HG03196 (cell line): ENCODE data around the gene CAGE1.
"Not testable (repeated sequence)": the region's sequence is repeated elsewhere in the genome, so short reads cannot be mapped to it uniquely, and the experiment has no call there.

Source experiments
- ATAC-seq: cut with Tn5 transposase; IDR thresholded peaks from one replicate; pipeline ENCODE4 v1.9.1; 2021; ENCODE audit not compliant: unreplicated experiment

Gene CAGE1

DNA sequence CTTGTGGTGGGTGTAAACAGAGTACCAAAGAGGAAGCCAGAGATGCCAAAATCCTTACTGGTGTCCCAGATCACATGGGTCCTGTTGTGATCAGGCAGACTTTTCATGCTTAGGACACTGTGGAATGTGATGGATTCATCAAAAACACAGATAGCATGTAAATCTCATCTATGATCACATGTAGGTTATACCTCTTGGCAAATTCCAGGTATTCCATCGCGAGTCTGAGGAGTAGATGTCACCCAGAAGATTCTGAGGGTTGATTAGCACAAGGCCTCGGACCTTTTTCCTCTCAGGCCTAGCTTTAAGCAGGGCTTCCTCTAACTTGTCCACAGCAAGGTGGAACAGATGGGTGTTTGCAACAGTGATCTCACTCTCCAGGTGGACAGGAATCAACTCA lies 48.3 kb downstream of the CAGE1 start:
- no peak for ATAC-seq

DNA sequence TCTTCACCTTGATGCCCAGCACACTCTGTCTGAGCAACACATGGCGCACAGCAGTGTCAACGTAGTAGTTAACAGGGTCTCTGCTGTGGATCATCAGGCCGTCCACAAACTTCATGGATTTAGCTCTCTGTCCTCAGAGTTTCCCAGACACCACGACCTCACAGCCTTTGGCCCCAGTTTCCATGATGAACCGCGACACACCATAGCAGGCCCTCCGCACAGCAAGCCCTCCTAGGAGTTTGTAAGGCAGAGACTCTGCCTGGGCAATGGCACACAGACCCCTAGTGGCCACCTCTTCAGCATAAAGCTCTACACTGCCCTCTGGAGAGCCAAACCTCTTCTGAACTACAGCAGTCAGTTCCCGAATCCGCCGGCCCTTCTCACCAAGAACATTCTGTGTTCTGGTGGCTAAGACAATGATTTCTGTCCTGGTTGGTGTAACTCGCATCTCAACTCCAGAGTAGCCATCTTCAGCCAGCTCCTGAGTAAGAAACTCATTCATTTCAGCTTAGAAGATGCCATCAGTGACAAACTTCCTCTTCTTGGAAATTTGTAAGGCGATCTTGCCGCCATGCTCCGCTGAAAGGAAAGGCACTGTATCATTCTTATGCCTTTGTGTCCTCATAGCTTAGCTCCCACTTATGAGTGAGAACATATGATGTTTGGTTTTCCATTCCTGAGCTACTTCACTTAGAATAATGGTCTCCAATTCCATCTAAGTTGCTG lies 50.4 kb downstream of the CAGE1 start:
- ATAC-seq: not testable (repeated sequence)

DNA sequence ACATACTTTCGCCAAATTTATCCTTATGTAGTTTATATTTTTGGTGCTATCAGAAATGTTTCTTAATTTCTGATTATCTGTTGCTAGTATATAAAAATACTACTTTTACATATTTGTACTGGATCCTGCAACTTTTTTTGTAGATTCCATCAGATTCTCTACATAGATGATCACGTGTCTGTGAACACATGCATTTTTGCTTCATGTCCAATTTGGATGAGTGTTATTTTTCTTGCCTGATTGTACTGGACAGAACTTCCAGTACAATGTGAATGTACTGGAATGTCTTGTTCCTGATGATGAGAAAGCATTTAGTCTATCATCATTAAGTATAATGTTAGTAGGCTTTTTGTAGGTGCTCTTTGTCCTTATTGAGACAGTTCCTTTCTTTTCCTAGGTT lies 51.5 kb downstream of the CAGE1 start:
- ATAC-seq: no peak

DNA sequence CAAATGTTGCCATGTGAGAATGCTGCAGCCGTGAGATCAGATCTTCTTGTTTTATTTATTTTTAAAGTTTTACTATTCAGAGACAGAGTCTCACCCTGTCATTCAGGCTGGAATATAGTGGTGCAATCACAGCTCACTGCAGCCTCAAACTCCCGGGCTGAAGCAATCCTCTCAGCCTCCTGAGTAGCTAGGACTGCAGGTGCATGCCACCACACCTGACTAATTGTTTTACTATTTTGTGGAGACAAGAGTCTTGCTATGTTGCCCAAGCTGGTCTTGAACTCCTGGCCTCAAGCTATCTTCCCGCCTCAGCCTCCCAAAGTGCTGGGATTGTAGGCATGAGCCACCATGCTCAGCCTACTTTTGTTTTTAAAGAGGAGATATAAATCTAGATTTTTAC lies 54.0 kb downstream of the CAGE1 start:
- ATAC-seq: no peak

DNA sequence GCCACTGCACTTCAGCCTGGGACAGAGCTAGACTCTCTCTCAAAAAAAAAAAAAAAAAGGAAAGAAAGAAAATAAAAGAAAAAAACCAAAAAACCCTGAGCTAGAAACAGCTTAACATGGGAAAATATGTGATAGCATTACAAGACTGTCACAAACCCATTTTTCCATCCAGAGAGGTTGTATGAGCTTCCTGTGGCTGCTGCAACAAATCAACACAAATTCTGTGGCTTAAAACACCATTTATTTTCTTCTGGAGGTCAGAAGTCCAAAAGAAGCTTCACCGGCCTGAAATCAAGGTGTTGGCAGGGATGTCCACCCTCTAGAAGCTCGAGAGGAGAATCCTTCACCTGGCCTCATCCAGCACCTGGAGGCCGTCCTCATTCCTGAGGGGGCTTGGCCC lies 54.9 kb downstream of the CAGE1 start:
- ATAC-seq: no peak

DNA sequence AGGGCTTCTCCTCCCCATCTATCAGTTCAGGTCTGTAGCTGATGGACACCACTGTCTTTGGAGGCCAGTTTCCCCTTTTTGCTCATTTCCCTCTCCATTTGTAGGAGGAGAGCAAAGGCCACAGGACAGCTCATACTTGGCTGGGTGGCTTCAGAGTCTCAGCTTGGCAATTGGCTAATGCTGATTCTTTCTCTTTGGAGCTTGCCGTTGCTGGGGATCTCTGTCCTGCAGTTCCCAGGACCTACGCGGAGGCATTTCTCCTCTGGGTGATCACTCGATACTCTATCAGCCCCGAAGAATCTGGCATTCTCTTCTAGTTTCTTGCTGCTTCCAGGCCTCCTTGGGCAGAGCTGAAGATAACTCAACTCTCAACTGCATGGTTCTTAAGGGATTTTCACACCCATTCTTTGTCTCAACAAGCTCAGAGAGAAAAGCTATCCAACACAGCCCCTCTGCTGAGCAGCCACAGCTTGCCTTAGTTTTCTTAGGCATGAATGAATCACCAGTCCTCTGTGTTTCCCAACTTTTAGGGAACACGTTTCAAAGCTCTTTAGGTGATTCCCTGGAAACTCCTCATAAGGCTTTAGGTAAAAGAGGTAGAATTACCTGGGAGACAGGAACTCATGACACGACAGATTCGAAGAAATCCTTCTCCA lies 57.3 kb downstream of the CAGE1 start:
- no peak for ATAC-seq

DNA sequence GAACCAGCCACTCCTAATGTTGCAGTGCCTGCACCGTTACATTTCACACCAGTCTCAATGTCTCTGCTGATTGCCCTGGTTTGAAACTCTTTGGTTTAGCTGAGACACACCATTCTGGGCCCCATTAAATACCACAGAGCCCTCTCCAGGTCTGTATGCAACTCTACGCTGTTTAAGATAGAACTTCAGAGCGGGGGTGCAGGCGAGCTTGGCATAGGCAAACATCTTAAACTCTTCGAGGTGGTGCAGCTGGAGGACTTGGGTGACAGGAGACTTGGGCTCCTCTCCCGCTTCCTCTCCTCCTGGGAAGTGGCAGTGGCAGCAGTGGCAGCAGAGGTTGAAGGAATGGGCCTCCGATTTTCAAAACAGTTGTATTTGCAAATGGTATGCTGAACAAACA lies 58.1 kb downstream of the CAGE1 start:
- no peak for ATAC-seq

DNA sequence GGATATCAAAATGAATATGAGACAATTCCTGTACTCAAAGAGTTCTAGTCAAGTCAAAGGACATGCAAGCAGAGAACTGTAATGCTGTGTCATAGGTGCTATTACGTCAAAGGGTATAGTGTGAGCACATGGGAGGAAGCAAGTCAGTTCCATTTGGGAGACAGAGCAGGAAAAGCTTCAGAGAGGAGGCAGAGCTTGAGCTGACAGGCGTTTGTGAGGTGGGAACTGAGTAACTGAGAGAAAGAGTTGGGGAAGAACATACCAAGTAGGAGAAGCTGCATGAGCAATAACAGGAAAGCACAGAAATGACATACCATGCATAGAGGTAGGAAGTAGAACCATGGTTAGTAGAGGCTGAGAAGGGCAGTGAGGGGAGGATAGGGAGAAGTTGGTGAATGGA lies 61.3 kb downstream of the CAGE1 start:
- no peak for ATAC-seq

DNA sequence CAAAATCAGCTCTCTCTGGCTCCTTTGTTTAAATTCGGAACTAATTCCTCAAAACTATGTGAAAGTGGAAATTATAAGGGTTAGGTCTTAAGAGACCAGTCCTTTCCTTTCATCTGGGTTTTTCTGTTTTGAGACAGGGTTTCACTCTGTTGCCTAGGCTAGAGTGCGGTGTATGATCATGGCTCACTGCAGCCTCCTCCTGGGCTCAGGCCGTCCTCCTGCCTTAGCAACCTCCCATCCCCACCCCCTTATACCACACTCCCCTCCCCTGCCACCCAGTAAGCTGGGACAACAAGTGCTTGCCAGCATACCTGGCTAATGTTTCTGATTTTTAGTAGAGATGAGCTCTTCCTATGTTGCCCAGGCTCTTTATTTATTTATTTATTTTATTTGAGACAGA lies 63.8 kb downstream of the CAGE1 start:
- ATAC-seq: no peak

DNA sequence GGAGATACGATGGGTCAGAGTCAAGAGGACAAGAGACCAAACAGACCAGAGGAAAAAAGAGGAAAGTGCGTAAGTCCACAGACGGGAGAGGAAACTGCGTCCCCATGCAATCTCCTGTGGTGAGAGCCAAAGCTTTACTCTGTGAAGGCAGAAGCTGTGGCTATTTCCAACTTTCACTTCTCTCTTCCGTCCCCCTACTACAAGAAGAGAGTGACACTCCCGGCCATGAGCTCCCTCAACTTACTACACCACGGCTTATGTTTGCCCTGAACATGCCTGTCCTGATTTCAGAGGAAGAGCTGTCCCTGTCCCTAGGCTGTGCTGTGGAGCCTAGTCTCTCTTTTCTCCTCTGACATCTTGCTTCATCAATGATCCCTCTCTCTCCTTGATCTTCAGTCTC lies 65.0 kb downstream of the CAGE1 start:
- no peak for ATAC-seq

DNA sequence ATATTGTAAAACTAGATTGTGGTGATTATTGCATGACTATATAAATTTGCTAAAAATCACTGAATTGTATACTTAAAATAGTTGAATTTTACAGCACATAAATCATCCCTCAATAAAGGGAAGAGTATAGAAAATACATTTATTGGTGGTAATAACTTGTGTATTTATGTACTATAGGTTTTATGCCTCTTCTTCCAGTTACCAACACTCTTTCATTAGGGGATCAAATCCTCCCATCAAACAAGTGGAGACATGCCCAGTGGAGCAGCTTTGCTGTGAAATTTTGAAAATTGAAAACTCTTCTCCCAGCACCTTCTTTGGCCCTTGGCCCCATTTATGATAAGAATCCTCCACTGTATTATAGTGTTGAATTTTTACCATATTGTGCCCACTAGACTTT lies 66.5 kb downstream of the CAGE1 start:
- no peak for ATAC-seq

DNA sequence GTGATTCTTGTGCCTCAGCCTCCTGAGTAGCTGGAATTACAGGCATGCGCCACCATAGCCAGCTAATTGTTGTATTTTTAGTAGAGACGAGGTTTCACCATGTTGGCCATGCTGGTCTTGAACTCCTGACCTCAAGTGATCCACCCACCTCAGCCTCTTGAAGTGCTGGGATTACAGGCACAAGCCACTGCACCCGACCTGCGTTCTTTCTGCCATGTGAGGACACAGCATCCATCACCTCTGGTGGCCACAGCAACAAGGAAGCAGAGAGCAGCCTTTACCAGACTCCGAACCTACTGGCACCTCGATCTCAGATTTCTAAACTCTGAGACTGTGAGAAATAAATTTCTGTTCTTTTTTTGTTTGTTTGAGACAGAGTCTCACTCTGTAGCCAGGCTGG lies 67.7 kb downstream of the CAGE1 start:
- ATAC-seq: not testable (repeated sequence)

DNA sequence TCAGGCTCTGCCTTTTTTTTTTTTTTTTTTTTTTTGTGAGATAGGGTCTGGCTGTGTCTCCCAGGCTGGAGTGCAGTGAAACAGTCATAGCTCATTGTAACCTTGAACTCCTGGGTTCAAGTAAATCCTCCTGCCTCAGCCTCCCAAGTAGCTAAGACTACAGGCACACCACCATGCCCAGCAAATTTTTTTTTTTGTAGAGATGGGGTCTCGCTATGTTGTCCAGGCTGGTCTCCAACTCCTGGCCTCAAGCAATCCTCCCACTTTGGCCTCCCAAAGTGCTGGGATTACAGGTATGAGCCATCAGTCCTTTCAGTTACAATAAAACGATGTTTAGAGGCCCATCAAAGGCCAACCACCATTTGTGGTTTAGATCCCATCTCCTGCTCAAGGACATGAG lies 70.1 kb downstream of the CAGE1 start:
- ATAC-seq: not testable (repeated sequence)

DNA sequence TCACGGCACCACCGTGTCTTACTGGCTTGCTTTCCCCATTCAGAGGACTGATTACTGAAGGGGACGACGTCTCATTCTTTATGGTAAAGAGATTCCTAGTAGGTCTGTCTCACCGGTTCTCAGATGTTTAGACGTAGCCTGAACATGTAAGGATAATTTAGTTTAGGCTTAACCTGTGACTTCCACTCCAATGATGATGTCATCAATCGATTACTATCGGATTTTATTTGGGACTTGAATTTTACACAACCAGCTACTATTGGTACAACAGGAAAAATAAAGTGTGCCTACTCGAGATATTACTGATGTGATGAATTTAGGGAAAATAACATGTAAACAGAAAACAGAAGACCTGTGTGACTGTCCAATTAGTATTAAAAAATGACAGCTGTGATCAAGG lies 72.0 kb downstream of the CAGE1 start:
- ATAC-seq: no peak

DNA sequence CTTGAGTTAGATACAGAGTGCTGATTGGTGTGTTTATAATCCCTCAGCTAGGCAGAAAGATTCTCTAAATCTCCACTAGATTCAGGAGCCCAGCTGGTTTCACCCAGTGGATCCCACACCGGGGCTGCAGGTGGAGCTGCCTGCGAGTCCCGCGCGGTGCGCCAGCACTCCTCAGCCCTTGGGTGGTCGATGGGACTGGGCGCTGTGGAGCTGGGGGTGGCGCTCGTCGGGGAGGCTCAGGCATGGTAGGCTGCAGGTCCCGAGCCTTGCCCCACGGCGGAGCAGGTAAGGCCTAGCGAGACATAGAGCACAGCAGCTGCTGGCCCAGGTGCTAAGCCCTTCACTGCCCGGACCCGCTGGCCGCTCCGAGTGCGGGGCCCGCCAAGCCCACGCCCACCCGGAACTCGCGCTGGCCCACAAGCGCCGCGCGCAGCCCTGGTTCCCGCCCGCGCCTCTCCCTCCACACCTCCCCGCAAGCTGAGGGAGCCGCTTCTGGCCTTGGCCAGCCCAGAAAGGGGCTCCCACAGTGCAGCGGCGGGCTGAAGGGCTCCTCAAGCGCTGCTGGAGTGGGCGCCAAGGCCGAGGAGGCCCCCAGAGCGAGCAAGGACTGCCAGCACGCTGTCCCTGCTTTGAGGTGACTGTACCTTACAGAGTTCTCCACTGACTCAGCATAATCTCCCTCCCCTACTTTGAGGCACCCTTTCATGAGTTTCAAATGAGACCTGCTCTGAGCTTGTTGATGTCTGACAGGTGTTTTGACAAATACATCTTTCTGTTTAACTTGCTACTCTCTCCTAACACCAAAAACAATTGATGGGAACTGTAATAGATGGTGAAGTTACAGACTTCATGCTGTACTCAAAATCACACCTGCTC lies 72.6 kb downstream of the CAGE1 start:
- no peak for ATAC-seq

DNA sequence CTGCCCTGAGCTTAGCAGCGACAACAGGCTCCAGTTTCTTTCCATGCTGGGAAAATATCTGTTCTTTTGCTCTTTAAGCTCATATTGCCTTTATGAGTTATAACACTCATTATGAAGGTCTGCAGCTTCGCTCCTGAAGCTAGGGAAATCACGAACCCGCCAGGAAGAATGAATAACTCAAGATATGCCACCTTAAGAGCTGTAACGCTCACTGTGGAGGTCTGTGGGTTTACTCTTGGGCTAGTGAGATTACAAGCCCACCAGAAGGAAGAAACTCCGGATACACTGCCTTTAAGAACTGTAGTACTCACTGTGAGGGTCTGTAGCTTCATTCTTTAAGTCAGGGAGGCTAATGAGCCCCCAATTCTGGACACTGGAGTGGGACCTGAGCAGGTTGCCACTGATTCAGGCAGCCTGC lies 73.6 kb downstream of the CAGE1 start:
- no peak for ATAC-seq

DNA sequence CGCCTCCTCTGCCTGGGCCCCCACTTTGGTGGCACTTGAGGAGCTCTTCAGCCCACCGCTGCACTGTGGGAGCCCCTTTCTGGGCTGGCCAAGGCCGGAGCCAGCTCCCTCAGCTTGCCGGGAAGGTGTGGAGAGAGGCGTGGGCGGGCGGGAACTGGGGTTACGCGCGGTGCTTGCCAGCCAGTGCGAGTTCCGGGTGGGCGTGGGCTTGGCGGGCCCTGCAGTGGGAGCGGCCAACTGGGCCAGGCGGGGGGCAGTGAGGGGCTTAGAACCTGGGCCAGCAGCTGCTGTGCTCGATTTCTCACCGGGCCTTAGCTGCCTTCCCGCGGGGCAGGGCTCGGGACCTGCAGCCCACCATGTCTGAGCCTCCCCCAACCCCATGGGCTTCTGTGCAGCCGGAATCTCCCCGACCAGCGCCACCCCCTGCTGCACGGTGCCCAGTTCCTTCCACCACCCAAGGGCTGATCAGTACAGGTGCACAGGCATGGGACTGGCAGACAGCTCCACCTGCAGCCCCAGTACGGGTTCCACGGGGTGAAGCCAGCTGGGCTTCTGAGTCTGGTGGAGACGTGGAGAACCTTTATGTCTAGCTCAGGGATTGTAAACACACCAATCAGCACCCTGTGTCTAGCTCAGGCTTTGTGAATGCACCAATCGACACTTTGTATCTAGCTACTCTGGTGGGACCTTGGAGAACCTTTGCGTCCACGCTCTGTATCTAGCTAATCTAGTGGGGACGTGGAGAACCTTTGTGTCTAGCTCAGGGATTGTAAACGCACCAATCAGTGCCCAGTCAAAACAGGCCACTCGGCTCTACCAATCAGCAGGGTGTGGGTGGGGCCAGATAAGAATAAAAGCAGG lies 74.2 kb downstream of the CAGE1 start:
- ATAC-seq: not testable (repeated sequence)

DNA sequence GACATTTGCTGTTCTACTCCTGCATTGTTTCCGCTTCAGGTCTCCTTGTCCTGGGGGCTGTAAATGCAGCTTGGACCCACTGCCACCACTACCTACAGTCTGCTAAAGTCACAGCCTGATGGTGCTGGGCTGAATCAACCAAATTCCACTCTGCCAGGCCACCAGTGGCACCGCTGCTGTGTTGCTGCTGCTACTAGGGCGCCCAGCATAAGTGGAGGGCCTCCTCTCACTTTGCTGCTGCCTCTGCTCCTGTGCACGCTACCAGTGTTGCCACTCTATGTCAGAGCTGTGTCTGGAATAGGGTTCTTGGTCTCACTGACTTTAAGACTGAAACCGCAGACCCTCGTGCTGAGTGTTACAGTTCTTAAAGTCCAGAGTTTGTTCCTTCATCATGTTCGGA lies 75.1 kb downstream of the CAGE1 start:
- ATAC-seq: no peak

DNA sequence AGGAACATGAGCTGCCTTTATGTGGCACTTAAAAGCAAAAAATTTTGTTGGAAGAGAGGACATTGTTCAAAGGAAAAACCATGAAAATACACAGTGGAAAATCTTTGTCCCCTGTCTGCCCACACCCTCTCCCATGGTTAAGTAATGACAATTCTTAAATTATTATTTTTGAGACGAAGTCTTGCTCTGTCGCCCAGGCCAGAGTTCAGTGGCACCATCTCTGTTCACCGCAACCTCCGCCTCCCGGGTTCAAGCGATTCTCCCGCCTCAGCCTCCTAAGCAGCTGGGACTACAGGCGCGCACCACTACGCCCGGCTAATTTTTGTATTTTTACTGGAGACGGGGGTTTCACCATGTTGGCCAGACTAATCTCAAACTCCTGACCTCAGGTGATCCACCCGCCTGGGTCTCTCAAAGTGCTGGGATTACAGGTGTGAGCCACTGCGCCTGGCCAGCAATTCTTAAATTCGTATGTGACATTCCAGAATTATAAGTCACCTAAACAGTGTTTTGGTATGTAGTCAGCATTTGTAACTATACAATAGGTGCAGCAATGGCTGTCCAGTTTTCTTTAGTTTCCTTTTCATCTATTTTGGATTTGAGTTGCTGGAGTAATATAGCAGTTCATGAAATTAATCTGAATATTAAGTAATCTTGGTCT lies 75.9 kb downstream of the CAGE1 start:
- ATAC-seq: no peak
